ENCODE measurements around the gene SLC22A8. TPM values are rescaled to one million over a fixed set of nuclear protein-coding genes. Genes with fewer than 3 reads are reported as not detected.

The SLC22A8 gene
- total RNA-seq, 4 donors from 2014 or later = not detected

GRCh38 chr11:63014408-63015055, 1.1 kb downstream of the SLC22A8 start:
- no peak for DNase-seq
- no peak overlapping the region for H3K4me3 ChIP-seq
- no peaks in the 10 kb centered on the region for H3K4me1 ChIP-seq
- no peaks in the 10 kb centered on the region for H3K36me3 ChIP-seq
- no peaks in the 10 kb centered on the region for H3K27me3 ChIP-seq
- no peak overlapping the region for H3K27ac ChIP-seq
- no peaks in the 10 kb centered on the region for H3K9me3 ChIP-seq
- TF ChIP-seq CTCF (IDR thresholded peaks at IDR 0.05) (no peak), POLR2A (IDR thresholded peaks at IDR 0.05) (no peak)

GRCh38 chr11:63012839-63013238, 2.8 kb downstream of the SLC22A8 start:
- H3K27me3 ChIP-seq = no peaks in the 10 kb centered on the region
- H3K4me1 ChIP-seq = no peaks in the 10 kb centered on the region
- H3K27ac ChIP-seq = no peak overlapping the region
- no peaks in the 10 kb centered on the region for H3K36me3 ChIP-seq
- TF ChIP-seq POLR2A (IDR thresholded peaks at IDR 0.05) (no peak), CTCF (IDR thresholded peaks at IDR 0.05) (no peak)
- no peak overlapping the region for H3K4me3 ChIP-seq
- no peaks in the 10 kb centered on the region for H3K9me3 ChIP-seq
- DNase-seq = no peak

GRCh38 chr11:63012430-63012829, 3.2 kb downstream of the SLC22A8 start:
- no peak overlapping the region for H3K4me3 ChIP-seq
- no peak for TF ChIP-seq POLR2A (IDR thresholded peaks at IDR 0.05)
- TF ChIP-seq CTCF (IDR thresholded peaks at IDR 0.05) = no peak
- no peaks in the 10 kb centered on the region for H3K9me3 ChIP-seq
- H3K4me1 ChIP-seq = no peaks in the 10 kb centered on the region
- no peak overlapping the region for H3K27ac ChIP-seq
- no peaks in the 10 kb centered on the region for H3K36me3 ChIP-seq
- H3K27me3 ChIP-seq = no peaks in the 10 kb centered on the region
- no peak for DNase-seq

- no peaks in the 10 kb centered on the region for H3K9me3 ChIP-seq
- TF ChIP-seq CTCF (IDR thresholded peaks at IDR 0.05) (no peak), POLR2A (IDR thresholded peaks at IDR 0.05) (no peak)
- DNase-seq = no peak
- no peaks in the 10 kb centered on the region for H3K27me3 ChIP-seq
- H3K36me3 ChIP-seq = no peaks in the 10 kb centered on the region
- H3K4me3 ChIP-seq = no peak overlapping the region
- no peaks in the 10 kb centered on the region for H3K4me1 ChIP-seq
- H3K27ac ChIP-seq = no peak overlapping the region
Measured at GRCh38 chr11:63010934-63011439, 4.7 kb downstream of the SLC22A8 start.

GRCh38 chr11:63007920-63008319, 7.7 kb downstream of the SLC22A8 start:
- Histone ChIP-seq H3K4me1 (no peaks in the 10 kb centered on the region), H3K27ac (no peak overlapping the region), H3K9me3 (no peaks in the 10 kb centered on the region), H3K4me3 (no peak overlapping the region), H3K36me3 (no peaks in the 10 kb centered on the region), H3K27me3 (no peaks in the 10 kb centered on the region)
- TF ChIP-seq CTCF (IDR thresholded peaks at IDR 0.05) (no peak), POLR2A (IDR thresholded peaks at IDR 0.05) (no peak)
- DNase-seq = no peak
